GM19043 (cell line): ENCODE results near the gene TBCCD1.
"Not testable (repeated sequence)": the region's sequence is repeated elsewhere in the genome, so short reads cannot be mapped to it uniquely, and the experiment has no call there.

Experiments used
- ATAC-seq: cut with Tn5 transposase; IDR thresholded peaks from one replicate; pipeline ENCODE4 v1.9.1; 2021; ENCODE audit warnings: low read depth; ENCODE audit not compliant: unreplicated experiment

TBCCD1 gene

GRCh38 chr3:186569361-186569760 is 2.2 kb upstream of the TBCCD1 start:
- not testable (repeated sequence) for ATAC-seq

GRCh38 chr3:186566772-186567071 is 417 bp downstream of the TBCCD1 start:
- ATAC-seq: no peak

GRCh38 chr3:186564586-186564985 is 2.6 kb downstream of the TBCCD1 start:
- no peak for ATAC-seq

GRCh38 chr3:186552408-186553031 is 14.6 kb downstream of the TBCCD1 start:
- ATAC-seq: no peak

- ATAC-seq: no peak
Measured at GRCh38 chr3:186551387-186551786, 15.8 kb downstream of the TBCCD1 start.

GRCh38 chr3:186549497-186549896 is 17.6 kb downstream of the TBCCD1 start:
- ATAC-seq: no peak

GRCh38 chr3:186544281-186544680 is 22.9 kb downstream of the TBCCD1 start, which contains the start of gene CRYGS:
CRYGS (minus strand) TSS chr3:186544380; CDS start chr3:186544326, 54 bp downstream.
- ATAC-seq: no peak

GRCh38 chr3:186540835-186541226 is 26.3 kb downstream of the TBCCD1 start:
- ATAC-seq: no peak

GRCh38 chr3:186540221-186540834 is 26.8 kb downstream of the TBCCD1 start:
- peak; percentile 55 for ATAC-seq

GRCh38 chr3:186538779-186539178 is 28.4 kb downstream of the TBCCD1 start:
- ATAC-seq: no peak

- ATAC-seq: no peak
Measured at GRCh38 chr3:186536883-186537844, 30.0 kb downstream of the TBCCD1 start.

GRCh38 chr3:186534113-186534669 is 32.9 kb downstream of the TBCCD1 start:
- ATAC-seq: peak; percentile 69

GRCh38 chr3:186532598-186533072 is 34.5 kb downstream of the TBCCD1 start:
- ATAC-seq: peak; percentile 54

GRCh38 chr3:186531694-186532093 is 35.4 kb downstream of the TBCCD1 start:
- ATAC-seq: not testable (repeated sequence)

- ATAC-seq: no peak
Measured at GRCh38 chr3:186530415-186530814, 36.7 kb downstream of the TBCCD1 start.

GRCh38 chr3:186529201-186529999 is 37.7 kb downstream of the TBCCD1 start:
- ATAC-seq: no peak

GRCh38 chr3:186526256-186526606 is 40.9 kb downstream of the TBCCD1 start:
- peak; percentile 32 for ATAC-seq

GRCh38 chr3:186525369-186526255 is 41.5 kb downstream of the TBCCD1 start:
- peak; percentile 29 for ATAC-seq

GRCh38 chr3:186524616-186525015 is 42.5 kb downstream of the TBCCD1 start:
- no peak for ATAC-seq
